AG09319 (cell line): ENCODE results near the gene KRT38.
A peak's percentile ranks its signal among the peaks of the same experiment; 100 is the strongest.

Source experiments
- DNase-seq: peaks from one replicate; pipeline ENCODE4 v3.0.0-alpha.2; 2010; ENCODE audit warnings: low read depth; ENCODE audit errors: extremely low read depth
- CTCF ChIP-seq: IDR thresholded peaks from 2 replicates; pipeline ENCODE4 v1.5.1; 2011; ENCODE audit warnings: low read depth, mild to moderate bottlenecking, inconsistent platforms, low read length, moderate library complexity

KRT38 gene

DNA sequence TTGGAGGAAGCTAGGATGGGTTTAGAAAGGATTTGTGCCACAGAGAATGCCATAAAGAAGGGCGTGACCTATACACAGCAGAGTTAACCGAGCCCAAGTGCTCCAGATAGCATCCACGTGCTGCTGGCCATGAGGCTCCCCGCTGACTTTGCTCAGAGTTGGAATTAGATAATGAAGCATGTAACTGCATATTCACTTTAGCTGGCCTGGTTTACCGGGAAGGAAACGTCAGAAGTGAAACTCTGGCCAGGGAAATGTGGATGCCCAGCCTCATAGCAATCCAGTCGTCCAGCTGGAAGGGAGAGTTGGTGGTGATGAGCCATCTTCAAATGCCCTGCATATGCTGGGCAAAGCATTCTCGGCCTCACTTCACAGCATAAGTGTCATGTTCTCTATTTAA is 34.1 kb upstream of the KRT38 start:
- DNase-seq: no peak
- TF ChIP-seq CTCF: no peak

GRCh38 chr17:41468346-41468745 is 27.6 kb upstream of the KRT38 start:
- no peak for TF ChIP-seq CTCF
- no peak for DNase-seq

GRCh38 chr17:41467561-41467960 is 26.8 kb upstream of the KRT38 start:
- no peak for TF ChIP-seq CTCF
- DNase-seq: no peak

GRCh38 chr17:41466988-41467387 is 26.2 kb upstream of the KRT38 start, which contains the start of gene KRT32:
Gene KRT32 (minus strand): TSS chr17:41467386. CDS start chr17:41467325, 61 bp downstream.
- DNase-seq: no peak
- no peak for TF ChIP-seq CTCF

DNA sequence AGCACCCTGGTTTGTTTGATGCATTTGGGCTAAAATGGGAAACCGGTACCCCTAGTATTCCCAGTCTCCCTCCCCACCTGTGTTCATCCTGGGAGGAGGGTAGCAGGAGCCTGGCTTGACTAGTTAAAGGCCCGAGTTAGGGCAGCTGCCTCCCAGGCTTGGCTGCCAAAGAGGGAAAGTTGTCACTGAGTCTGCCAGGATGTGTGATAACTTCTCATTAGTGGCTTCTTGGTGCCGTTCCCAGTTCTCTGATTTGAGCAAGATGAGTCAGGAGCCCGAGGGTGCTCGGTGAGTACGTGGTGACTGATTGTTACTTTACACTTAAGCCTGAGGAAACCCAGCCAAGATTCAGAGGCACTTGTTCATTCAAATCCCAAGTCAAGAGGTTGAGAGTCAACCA is 23.9 kb upstream of the KRT38 start:
- peak; percentile 73 for DNase-seq
- TF ChIP-seq CTCF: no peak

DNA sequence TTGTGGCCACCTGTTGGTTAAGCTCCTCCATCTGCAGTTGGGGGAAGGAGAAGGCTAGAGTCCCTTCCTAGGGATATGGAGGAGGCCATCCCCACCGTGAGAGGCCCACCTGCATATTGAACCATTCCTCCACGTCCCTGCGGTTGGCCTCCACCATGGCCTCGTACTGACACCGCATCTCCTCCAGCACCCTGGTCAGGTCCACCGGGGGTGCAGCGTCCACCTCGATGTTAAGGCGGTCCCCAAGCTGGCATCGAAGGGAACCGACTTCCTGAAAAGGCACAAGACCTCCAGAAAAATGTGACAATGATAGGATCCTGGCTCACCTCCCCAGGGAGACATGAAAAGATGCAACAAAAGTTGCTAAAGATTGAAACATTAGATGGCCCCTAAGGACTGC is 23.4 kb upstream of the KRT38 start:
- TF ChIP-seq CTCF: no peak
- DNase-seq: no peak

DNA sequence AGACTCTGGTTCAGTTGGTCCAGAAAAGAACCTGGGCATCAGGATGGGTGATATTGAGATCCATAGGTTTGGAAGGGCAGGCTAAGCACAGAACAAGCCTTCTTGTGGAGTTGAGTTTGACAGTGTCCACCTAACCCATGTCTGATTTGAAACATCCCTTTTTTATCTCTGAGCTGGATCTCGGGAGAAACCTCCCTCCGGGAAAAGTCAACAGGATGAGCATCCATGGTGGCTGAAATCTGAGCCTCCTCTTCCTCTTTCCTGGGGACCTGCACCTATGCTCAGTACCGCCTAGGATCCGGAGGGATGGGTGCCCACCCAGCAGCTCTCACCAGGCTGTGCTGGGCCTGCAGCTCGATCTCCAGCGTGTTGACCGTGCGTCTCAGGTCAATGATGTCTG is 23.0 kb upstream of the KRT38 start:
- TF ChIP-seq CTCF: no peak
- DNase-seq: no peak
